Activated CD4-positive, alpha-beta T cell treated with anti-CD3 and anti-CD28 coated beads, Interleukin-2, amount 50 U/mL, for 16 hours (primary cell): ENCODE data around the gene ARHGAP10.

Experiments
- DNase-seq: peaks from one replicate; pipeline ENCODE4 v3.0.0-alpha.2; 2020

Gene ARHGAP10

GRCh38 chr4:147733716-147734344 is 1.9 kb downstream of the ARHGAP10 start:
- no peak for DNase-seq

GRCh38 chr4:147734496-147734895 is 2.6 kb downstream of the ARHGAP10 start:
- no peak for DNase-seq

DNA sequence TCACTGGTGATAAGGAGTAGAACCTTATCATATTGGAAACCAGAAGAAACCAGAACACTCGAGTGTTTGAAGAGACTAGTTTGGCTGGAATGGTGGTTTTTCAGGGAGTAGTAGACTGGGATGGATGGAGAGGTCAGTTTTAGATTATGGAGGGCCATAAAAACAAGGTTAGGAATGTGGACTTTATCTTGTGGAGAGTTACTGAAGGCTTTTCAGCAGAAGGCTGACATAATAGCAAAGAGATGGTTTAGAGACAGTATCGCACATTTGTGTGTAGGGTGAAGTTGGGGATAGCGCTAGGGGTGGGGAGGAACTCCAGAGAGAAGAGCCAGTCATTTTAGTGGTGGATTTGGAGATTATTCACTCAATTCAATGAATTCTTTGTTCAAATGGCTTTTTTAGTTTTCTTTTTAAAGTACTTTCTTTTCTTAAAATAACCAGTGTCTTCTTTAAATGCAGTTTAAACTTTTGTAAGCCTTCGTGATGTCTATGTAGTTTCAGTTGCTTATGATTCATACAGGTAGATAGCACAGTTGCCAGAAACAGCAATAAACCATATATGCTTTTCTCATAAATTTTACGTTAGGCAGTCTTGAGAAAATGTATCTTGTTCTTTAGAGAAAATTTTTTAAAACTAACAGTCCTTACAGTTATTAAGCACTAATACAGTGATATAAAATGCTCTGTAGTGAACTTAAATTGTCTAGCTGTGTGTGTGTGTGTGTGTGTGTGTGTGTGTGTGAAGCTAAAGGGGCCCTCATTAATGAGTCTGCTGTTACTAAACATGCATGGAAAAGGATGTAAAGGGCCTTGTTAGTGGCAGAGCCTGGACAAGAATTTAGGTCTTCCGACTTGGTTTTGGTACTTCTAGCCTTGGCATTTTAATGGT is 3.8 kb downstream of the ARHGAP10 start:
- no peak for DNase-seq

DNA sequence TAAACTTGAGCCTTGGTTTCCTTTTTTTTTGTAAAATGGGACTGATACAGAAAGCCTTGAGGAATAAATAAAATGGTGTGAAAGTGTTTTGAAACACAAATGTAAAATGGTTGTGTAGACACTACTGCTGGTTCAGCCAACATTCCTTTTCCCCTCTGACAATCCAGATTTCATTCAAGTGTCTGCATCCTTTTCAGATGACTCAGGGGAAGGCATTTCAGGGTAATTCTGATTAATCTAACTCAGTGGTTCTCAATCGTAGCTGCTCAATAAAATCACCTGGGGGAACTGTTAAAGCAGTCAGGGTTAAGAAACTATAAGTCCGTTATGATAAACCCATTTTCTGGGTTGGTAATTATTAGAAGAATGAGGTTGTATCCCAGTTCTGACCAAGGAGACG is 4.6 kb downstream of the ARHGAP10 start:
- no peak for DNase-seq

- DNase-seq, result no peak
These were observed 5.7 kb downstream of the ARHGAP10 start for GRCh38 chr4:147737623-147738022.

DNA sequence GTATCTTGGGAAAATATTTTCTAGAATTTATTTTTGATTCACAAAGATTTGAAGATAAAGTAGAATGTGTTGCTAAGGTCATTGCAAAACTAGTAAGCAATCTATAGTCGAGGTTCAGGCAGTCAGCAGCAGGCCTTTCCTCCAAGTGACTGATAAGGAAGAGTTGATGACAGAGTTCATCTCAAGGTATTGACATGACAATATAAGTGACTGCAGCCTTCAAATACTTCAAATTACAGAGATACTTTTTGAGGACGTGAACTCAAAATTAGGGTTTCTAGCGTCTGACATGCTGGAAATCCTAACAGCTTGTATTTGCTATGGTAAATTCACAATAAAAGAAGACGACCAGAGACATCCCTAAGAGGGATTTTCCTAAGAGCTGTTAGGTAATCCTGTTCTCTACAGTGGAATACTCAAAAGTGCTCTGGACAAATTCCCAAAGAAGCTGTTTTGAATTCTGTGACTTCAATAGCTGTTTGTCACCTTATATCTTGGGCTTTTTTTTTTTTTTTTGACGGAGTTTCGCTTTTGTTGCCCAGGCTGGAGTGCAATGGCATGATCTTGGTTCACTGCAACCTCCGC is 7.4 kb downstream of the ARHGAP10 start:
- no peak for DNase-seq

GRCh38 chr4:147740176-147740575 is 8.3 kb downstream of the ARHGAP10 start:
- DNase-seq, result no peak

DNA sequence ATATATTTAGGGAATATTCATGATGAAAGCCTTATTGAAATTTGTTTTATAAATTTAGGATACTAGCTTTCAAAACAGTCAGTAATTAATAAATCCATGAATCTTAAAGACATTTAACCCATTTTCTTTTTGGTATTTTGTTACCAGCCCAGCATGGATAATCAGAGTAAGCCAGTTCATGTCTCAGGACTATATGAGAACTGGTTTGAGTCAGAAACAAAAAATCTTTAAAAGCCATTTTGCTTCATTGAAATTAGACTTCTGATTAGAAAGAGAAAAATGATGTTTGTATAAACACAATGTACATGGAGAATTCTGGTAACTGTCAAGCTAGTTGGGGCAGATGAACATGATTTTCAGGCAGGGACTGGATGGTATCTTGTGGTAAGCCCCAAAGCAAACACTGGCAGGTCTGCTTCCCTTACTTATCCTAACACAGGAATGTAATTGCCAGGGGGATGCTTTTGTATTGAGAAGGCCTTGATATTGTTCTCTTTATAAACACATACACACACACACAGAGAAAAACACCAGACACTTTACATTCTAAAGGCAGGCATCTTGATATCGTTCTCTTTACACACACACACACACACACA is 9.4 kb downstream of the ARHGAP10 start:
- no peak for DNase-seq

GRCh38 chr4:147747787-147748454 is 16.0 kb downstream of the ARHGAP10 start:
- DNase-seq, result no peak

DNA sequence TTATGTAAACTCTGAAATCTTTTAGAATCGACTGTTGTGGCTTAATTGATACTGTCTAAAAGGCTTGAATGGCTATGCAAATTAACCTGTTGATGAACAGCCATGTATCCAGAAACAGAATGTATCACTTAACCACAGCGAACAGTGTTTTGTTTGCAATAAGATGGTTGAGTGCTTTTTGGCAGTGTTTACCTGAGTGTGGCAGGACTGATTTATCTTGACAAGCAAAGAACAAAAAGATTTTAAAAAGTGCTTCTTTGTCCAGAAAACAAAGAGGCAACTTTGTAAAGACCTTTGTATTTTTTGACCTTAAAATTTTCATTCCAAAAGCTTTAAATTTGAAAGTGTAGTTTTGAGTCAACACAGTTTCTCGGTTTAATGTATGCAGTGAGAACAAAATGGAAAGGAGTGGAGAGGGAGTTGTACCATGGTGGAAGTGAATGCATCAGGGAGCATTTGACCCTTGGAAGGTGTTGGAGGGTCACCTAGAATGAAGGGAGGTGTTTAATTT is 18.0 kb downstream of the ARHGAP10 start:
- no peak for DNase-seq

DNA sequence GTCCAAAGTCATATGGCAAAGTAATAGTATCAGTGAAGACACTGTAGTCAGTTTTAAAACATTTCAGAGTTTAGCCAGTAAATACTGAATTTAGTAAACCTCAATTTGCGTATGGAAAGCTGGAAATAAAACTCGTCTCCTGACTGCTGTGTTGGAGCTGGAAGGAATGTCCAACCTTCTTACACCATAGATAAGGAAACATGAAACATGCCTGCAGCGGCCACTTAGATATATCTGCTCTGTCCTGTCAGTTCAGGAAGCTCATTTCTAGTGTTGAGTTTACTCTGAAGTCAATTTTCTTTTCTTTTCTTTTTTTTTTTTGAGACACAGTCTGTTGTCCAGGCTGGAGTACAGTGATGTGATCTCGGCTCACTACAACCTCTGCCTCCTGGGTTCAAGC is 21.2 kb downstream of the ARHGAP10 start:
- no peak for DNase-seq

GRCh38 chr4:147754037-147754445 is 22.2 kb downstream of the ARHGAP10 start:
- DNase-seq, result no peak

DNA sequence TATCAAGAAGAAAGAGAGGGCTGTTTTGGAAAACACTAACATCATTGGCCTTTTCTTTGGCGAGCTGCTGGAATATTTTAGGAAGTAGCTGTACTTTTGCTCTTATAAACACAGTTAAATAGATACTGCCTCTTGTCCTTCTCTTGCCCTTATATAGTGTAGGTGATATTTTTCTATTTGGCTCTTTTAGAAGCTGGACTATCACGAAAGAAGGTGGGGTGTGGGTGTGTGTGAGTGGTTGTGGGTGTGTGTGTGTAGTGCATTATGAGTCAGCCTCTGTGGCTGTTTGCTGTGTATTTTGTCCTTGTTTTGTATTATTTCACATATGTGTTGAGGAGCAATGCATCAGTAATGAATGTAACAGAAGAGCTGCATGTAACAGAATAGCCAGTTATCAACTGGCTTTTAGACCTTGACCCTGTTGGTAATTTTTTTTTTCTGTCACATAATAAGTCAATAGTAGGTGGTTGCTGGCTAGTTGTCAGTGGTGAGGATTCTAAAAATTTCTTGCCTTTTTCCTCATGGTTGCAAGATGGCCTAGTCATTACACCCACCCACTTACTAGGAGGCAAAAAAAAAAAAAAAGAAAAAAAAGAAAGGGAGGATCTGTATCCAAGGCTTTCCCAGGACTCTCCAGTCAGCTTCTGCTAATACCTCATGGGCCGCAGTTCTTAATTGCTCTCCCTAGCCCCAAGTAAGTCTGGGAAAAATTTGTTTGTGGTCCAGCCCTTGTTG is 23.8 kb downstream of the ARHGAP10 start:
- no peak for DNase-seq

DNA sequence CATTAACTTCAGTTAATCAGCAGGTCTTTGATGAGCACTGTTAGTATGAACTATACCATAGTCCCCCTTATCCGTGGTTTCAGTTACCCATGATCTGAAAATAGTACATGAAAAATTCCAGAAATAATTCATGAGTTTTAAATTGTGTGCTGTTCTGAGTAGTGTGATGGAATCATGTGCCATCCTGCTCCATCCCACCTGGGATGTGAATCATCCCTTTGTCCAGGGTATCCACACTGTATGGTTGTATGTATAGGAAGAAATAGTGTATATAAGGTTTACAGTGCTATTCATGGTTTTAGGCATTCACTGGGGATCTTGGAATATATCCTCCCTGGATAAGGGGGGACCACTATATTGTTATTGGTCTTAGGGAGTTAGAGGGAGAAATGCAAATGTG is 24.5 kb downstream of the ARHGAP10 start:
- DNase-seq, result no peak

GRCh38 chr4:147760176-147760575 is 28.3 kb downstream of the ARHGAP10 start:
- no peak for DNase-seq

DNA sequence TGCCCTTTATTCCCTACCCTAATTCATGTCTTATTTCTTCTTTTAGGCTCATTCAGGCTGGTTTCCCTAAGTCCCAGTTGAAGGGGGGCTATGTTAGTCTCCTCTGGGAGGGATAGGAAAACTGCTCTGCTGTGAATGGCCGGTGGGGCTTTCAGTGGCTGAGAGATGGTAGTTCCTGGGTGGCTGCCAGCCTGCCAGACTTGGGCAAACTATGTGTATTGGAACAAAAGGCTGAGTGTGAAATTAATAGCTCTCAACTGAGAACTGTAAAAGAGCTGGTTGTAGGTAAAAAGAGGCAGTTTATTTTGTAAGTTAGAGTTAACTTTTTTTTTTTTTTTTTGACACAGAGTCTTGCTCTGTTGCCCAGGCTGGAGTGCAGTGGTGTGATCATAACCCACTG is 28.8 kb downstream of the ARHGAP10 start:
- DNase-seq, result no peak

DNA sequence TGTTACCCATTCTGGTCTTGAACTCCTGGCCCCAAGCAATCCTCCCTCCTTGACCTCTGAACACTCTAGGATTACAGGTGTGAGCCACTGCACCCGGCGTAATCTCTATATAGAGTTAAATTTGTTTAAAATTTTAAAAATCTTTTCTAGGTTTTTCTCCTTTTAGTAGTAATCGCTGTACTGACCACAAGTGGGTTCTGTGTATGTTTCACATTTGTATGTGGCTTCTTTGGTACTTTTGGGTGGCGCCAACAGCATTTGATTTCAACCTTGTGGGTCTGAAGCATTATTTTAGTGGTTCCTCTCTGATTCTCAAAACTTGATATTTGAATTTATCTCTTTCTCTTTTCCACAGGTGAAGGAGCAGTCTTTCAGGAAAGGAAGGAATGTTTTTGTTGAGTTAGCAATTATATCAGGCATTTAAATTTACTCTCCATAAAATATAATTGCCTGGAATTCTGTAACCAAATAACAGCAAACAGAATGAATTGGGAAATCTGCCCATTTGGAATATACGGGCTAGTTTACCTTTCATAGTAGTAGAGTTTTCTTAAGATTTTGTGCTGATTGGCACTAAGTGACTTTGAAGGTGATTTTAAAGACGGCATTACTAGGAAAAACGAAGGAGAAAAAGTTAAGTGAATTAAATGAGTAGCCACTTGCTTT is 29.5 kb downstream of the ARHGAP10 start:
- no peak for DNase-seq

GRCh38 chr4:147764337-147764736 is 32.4 kb downstream of the ARHGAP10 start:
- no peak for DNase-seq

DNA sequence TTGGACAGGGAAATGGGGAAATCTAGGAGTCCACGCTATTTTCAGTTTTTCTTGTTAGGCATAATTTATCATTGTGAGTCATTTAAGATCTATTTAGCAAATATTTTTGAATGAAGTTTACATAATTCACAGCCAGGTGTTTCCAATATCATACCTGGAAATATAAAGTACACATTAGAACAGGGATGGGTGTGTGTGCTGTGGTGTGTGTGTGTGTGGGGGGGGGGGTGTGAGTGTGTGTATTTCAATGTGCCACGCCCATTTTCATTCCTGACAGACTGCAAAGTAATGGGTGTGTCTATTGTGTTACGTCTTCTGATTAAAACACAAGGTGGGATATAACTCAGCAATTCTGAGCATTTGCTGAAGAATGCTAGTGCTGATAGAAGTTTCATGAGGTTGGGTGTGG is 33.2 kb downstream of the ARHGAP10 start:
- no peak for DNase-seq

- DNase-seq, result no peak
These were observed 36.2 kb downstream of the ARHGAP10 start for GRCh38 chr4:147768113-147768512.

- DNase-seq, result no peak
These were observed 37.5 kb downstream of the ARHGAP10 start for GRCh38 chr4:147769386-147769785.

GRCh38 chr4:147770831-147771230 is 38.9 kb downstream of the ARHGAP10 start:
- DNase-seq, result no peak
